ENCODE data around the gene RALGAPA2.

- no peak for TF ChIP-seq POLR2AphosphoS5 (IDR thresholded peaks at IDR 0.05; ENCODE audit: low read depth, low read length)
- TF ChIP-seq CTCF (IDR thresholded peaks at IDR 0.05): no peak
- no peak for TF ChIP-seq MAX (IDR thresholded peaks at IDR 0.05; ENCODE audit: low read depth)
- TF ChIP-seq USF1 (IDR thresholded peaks at IDR 0.05; ENCODE audit: borderline replicate concordance, low read depth): no peak
Observed at GRCh38 chr20:20409331-20409730, 303.1 kb downstream of the RALGAPA2 start.
